SW 1271 (cell line): ENCODE results near the gene HECW1.

Experiments
- DNase-seq, 2 experiments: peaks; one replicate each; lab custom pipeline; 2025; lab: John Stamatoyannopoulos, UW

HECW1 gene

DNA sequence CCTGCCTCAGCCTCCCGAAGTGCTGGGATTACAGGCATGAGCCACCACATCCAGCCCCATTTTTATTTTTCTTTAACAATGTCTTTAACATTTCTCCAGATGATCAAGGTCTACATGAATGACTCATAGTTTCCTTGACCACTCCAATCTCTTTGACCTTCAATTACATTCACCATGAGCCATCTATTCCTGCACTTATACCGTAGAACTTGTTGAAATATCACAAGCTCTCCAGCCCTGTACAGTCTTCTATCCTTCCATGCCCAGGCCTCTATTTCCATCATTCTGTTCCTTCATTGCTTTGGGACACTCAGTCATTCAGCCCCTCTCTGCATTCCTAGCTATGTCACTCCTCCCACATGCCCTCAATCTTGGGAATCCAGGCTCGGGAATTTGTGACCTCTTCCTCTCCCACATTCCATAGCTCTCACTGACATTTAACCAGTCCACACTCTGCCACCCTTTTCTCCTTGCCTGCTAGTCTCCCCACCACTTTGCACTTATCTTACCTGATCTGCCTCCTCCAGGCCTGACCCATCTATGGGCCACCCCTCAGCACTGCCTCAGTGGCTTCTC lies 318.7 kb downstream of the HECW1 start:
- no peak for DNase-seq

DNA sequence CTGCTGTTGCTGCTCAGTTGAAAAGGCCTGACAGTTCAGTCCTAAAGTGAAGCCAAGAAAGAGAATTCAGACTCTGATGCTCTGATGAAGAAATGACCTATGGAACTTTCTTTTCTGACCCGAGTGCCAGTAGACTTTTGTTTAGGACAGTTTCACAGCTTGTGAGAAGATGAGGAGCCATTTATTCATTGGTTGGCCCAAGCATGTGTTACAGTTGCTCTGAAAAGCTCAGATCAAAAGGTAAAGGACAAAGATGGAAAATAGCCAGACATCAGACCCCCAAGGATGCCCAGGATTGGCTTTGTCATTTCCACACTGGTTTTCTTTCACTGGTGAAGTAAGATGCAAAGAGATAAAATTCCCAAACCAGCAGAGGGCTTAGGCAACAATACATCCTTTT lies 321.2 kb downstream of the HECW1 start:
- no peak for DNase-seq

DNA sequence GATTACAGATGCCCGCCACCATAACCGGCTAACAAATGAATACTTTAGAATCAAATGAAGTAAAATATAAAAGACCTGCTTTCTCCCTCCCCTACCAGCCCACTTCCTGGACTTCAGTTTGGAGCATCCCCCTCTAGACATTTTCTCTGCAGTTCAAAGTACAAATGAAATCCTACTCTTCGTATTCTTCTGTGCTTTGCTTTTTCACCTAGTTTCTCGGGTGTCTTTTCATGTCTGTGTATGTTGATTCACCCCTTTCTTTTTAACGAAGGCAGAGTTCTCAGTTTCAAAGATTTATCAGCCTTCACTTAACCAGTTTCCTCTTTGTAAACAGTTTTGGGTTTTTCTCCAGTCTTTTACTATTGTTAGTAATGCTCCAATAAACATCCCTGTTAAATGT lies 324.6 kb downstream of the HECW1 start:
- DNase-seq, result no peak

DNA sequence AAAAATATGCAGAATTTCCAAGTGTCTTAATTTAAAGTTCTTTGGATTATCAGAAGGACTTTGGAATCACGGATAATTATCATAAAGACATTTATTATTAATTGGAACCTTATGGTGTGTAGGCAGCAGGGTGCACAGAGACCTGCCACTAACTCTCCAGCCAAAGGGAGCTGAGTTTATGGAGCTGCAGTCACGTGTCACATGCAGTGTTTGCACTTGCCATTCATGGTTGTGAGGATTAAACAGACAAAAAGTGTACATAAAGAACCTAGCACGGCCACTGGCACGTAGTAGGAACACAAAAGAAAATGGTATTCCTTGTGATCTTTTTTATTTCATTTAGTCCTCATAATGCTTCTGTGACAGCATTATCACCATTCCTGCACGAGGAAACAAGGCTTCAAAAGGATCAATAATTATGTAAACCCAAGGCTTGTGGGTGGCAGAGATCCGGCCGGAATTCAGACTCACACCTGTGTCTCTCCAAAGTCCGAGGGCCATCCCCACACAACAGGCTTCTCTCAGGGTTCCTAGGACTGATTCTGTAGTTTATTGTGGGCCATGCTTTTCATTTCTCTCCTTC lies 326.5 kb downstream of the HECW1 start:
- no peak for DNase-seq

DNA sequence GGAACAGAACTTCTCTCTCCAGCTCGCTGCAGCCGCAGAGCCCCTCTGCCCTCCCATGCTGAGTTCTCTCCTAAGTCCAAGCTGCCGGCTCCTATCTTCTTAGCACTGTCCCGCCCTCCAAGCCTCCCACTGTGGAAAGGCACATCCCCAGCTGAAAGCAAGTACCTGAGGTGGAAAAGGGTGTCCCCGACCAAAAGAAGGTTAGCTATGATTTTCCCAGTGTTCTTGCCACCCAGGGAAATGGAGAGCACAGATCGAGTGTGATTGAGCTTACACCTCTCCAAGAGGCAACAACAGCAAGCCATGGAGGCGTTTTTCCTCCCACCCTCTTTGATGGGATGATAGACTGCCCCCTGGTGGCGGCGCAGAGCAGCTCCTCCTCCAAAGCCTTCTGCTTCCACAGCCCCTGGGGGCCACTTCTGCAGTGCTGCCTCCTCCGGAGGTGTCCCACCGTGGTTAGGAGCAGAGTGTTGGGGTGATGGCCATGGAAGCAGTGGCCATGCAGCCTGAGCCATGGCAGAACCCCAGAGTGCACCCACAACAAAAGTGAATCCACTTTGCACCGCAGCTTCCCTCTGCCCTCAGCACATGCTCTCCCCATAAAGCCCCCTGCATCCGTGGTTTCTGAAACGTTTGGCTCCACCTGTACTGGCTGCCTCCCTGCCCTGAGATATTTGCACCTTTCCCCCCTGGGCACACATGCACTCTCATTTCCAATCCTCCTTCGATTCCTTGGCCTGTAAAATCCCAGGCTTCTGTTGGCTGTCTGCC lies 327.4 kb downstream of the HECW1 start:
- peak in 1 of 2 experiments; percentile 27 for DNase-seq

DNA sequence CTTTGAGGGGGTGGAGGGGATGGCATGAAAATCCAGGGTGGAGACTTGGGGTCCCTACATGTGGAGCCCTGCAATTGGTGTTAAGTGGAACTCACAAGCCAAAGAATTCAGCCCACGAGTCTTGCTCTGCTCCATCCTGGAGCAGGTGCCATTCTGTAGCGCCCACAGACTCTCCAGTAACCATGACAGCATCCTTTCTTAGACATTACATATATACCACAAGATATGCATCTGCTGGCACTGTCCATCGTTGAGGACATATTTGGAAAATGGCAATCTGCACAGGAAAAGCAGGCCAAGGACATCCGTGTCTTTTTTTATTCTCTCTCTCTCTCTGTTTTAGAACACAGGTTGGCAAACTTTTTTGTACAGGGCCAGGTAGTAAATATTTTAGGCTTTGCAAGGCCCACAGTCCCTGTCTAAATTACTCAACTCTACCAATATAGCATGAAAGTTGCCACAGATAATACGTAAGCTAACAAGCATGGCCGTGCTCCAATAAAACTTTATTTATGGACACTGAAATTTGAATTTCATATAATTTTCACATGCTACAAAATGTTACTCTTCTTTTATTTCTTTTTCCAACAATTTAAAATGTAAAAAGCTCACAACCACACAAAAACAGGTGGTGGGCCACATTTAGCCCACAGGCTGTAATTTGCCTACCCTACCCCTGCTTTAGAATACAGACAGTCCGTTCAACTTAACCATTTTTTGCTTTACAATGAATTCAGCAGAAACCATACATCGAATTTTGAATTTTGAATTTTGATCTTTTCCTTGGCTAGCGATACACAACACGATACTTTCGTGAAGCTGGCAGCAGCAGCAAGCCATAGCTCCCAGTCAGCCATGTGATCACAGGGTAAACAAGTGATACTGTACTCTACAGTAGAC lies 329.0 kb downstream of the HECW1 start:
- DNase-seq, result no peak

DNA sequence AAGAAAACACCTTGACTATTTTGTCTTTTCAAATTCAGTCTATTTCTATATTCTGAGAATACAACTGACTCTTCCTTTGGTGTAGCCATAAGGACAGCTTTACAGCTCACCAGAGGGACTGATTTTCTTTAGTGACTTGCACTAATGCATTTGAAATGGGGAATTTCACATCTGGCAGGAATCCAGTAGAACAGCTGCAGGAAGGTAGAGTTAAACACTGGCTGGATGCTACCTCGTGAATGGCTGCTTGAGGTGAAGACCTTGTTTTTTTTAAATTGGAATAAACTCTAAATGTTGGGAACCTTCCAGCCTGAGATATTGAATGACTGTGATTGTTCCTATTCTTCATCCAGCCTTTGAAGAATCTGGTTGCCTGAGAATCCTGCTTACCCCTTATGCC lies 330.9 kb downstream of the HECW1 start:
- DNase-seq, result no peak

DNA sequence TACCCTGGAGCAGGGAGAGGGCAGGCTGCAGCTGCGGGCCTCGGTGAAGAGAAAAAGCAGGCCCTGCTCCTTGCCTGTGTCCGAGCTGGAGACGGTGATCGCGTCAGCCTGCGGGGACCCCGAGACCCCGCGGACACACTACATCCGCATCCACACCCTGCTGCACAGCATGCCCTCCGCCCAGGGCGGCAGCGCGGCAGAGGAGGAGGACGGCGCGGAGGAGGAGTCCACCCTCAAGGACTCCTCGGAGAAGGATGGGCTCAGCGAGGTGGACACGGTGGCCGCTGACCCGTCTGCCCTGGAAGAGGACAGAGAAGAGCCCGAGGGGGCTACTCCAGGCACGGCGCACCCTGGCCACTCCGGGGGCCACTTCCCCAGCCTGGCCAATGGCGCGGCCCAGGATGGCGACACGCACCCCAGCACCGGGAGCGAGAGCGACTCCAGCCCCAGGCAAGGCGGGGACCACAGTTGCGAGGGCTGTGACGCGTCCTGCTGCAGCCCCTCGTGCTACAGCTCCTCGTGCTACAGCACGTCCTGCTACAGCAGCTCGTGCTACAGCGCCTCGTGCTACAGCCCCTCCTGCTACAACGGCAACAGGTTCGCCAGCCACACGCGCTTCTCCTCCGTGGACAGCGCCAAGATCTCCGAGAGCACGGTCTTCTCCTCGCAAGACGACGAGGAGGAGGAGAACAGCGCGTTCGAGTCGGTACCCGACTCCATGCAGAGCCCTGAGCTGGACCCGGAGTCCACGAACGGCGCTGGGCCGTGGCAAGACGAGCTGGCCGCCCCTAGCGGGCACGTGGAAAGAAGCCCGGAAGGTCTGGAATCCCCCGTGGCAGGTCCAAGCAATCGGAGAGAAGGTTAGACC lies 332.5 kb downstream of the HECW1 start:
- no peak for DNase-seq

DNA sequence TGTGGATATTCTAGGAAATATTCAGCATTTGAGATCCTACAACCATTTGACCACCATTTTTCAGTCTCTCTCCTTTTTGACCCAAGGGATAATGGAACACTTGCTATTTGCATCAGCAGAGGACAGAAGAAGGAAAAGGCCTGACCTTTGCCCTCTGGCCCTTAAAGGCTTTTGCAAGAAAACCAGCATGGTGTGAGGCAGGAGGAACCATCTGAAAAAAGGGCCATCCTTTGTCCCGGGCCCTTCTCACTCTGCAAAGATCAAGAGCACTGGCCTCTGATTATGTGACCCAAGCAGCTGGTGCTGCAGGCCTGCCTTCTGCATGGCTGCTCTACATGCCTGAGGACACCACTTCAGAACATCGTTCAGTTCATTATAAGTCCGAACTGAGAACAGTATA lies 337.1 kb downstream of the HECW1 start:
- no peak for DNase-seq

DNA sequence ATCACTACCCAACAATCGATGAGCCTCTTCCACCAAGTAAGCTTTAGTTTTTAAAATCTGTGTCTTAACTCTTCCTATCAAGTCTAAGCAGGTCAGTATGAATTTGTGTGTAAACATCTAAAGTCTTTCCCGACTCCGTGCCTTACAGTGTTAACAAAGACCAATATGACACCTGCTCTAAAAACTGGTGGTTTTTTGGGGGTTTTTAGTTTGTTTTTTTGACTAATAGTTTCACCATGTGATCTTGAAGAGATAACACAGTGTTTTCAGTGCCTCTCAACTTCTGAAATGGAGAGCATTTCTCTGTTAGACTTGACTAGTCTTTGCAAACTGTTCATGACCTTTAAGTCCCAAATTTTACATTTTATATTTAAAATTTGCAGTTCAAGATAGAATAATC lies 338.4 kb downstream of the HECW1 start:
- DNase-seq, result no peak

DNA sequence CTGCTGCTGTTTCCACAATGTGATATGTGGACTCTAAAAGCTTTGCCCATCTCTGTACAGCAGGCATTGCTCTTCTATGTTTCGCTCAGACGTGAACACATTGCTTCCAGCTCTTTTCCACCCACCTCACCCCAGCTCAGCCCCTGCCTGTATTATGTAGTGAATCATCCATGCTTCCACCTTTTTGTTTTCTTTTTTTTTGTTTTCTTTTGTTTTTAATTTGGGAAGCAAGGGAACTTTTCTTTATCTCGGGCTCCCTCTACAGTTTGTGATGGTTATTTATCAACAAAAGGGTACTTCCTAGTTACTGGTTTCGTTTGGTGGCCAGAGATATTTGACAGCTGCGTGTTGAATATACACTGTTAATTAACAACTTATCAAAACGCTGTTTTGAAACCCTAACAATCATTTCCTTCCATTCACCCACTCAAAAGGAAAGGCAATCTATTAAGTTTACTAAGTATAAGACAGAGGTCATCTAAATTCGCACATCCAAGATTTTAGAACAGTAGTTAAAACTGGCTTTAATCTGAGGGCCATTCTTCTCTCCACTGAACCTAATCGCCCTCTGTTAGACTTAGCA lies 342.6 kb downstream of the HECW1 start:
- peak in 1 of 2 experiments; percentile 35 for DNase-seq

DNA sequence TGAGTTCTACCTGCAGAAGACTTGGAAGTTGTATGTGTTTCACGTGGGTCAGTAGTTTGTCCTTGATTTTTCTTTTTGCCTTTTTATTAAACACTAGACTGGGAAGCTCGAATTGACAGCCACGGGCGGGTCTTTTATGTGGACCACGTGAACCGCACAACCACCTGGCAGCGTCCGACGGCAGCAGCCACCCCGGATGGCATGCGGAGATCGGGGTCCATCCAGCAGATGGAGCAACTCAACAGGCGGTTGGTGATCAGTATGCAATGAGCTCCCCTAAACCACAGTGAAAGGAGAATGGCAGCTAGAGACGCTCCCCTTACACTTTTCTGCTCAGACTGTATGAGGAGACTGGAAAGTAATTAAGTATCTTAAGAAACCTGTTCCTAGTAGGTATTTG lies 343.8 kb downstream of the HECW1 start:
- DNase-seq, result no peak

DNA sequence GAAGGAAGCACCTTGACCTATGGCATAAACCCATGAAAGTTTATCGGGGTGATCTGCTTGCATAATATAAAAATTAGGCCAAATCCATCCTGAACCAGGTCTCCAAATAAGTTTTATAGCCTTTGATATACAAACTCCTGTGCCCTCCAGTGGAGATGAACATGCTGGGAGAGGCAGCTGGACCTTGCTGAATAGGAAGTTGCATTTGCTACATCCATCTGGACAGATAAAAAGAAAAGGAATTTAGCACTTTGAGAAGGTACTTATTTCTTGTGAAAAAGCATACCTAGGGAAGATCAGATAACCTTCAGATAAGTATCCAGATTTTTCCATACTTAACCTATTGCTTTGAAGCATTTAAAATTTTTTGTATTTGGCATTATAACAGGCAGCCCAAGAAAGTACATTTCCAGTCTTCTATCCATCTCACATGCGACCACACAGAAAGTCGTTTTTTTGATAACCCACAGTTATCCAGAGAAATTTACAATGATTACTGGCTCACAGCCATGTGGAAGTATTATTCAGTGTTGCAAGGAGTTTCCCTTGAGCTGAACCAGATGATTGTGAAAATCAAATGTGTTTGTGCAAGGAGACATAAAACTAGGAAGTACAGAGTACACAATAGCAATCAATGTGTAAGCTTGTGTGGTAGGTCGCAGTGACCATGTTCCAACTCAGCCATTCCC lies 346.0 kb downstream of the HECW1 start:
- no peak for DNase-seq

DNA sequence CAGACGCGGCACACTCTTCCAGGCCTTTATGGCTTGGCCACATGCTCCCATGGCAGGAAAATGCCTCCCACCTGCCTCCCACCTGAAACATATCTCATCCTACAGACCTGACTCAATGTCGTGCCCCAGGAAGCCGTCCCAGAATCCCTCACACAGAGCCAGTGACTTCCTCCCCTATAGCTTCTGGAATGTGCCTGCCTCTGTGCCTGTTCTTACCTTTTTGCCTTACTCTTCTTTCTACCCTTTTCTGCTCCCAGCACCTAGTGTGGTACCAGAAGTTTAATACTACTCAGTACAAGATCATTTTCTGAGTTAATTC lies 346.5 kb downstream of the HECW1 start:
- no peak for DNase-seq

DNA sequence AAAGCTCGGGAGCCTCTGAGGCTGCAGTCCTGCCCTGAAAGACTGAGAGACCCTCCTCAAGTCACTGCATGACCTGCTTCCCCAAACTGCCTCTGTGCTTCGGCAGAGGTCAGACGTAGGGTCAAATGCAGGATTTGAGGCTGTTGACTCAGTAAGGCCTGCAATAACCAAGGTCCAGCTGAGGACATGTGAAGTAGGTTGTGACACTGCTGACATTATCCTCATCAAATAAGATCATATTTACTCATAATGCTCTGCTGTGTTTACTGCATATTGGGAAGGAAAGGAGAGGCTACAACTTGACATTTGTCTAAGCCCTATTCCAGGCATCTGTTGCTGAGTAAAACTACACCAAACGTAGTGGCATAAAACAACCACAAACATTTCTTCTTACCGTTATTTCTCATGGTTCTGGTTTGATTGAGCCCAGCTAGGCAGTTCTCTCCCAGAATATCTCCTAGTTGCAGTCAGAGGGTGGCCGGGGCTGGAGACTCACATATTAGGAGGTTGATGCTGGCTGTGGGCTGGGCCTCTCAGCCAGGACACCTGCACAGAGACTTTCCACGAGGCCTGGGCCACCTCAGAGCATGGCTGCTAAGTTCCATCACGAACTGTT lies 348.4 kb downstream of the HECW1 start:
- DNase-seq, result no peak

DNA sequence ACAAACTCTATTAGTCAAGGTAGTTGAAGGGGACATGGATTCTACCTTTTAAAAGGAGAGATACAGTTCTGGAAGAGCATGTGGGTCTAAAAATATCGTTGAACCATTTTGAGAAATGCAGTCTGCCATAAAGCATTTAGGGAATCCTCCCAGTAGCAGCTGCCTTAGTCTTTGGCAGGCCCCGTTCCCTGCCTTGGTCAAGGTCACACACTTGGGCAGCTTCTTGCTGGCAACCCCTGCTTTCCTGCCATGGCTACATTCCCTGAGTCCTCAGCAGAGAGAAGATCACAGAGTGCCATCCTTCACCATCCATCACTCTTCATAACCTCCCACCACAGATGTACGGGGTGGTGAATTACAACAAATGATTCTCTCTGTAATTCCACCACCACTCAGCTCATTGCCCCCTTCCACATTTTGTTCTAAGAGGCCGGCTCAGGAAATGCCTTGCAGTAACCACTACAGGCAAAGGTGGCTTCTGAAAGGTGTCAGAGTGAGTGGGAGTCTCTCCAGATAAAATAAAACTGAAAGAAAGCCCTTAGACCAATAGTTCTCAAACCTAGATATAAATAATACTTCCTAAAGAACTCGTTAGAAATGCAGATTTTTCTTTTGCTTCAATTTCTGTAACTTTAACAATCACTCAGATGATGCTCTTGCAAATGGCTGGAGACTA lies 349.0 kb downstream of the HECW1 start:
- no peak for DNase-seq

DNA sequence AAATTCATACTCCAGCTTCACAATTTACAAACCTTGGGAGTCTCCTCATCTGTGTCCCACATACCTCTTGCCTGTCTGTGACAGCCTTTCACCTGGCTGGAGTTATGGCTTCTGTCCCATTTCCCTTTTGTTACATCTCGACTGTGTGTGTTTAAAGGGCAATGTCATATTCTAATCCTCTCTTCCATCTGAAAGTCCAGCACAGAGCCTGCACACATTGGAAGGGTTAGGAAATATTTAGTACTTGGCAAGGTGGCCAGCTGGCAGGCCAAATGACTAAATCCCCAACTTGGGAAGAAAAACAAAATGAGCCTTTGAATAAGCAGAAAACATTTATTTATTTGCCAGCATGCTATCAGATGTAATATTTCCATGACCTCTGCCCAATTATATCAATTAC lies 350.4 kb downstream of the HECW1 start:
- no peak for DNase-seq

DNA sequence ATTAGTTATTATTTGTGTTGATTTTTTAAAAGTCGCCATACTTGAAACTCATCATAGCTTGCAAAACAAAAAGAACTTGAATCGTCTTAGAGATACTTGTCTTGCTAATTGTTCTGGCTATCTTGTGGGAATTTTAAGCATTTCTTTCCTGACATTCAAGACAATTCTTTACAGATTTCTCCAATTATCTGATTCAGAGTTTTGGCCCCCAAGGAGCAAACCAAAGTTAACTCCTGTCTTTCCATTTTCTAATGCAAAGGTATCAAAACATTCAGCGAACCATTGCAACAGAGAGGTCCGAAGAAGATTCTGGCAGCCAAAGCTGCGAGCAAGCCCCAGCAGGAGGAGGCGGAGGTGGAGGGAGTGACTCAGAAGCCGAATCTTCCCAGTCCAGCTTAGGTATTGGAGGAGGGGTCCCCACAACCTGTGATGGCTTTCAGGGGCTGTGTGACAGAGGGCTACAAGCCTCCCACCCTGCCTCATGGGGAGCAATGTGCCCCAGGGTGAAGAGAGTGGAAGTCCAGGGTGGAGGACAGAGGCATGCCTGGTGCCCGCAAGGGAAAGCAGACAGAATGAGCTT lies 351.0 kb downstream of the HECW1 start:
- DNase-seq, result no peak
